IPS-NIHi7 (cell line): ENCODE data around the gene VWA5A.
"Not testable (repeated sequence)": the region's sequence is repeated elsewhere in the genome, so short reads cannot be mapped to it uniquely, and the experiment has no call there.

Source experiments
- DNase-seq: peaks from one replicate; pipeline ENCODE4 v3.0.0; 2012; ENCODE audit warnings: mixed read lengths; ENCODE audit errors: extremely low spot score

VWA5A gene

GRCh38 chr11:124168796-124169195, 53.5 kb downstream of the VWA5A start:
- no peak for DNase-seq

GRCh38 chr11:124170315-124170714, 55.1 kb downstream of the VWA5A start:
- not testable (repeated sequence) for DNase-seq

GRCh38 chr11:124170801-124171586, 55.7 kb downstream of the VWA5A start:
- DNase-seq, result no peak

GRCh38 chr11:124172101-124172500, 56.9 kb downstream of the VWA5A start:
- no peak for DNase-seq

- DNase-seq, result no peak
Measured at GRCh38 chr11:124172599-124172998, 57.3 kb downstream of the VWA5A start.

GRCh38 chr11:124174001-124174583, 58.8 kb downstream of the VWA5A start:
- DNase-seq, result peak; percentile 71

- DNase-seq, result no peak
Measured at GRCh38 chr11:124176925-124177715, 61.9 kb downstream of the VWA5A start.

GRCh38 chr11:124179310-124179709, 64.1 kb downstream of the VWA5A start:
- DNase-seq, result no peak

GRCh38 chr11:124183068-124183467, 67.8 kb downstream of the VWA5A start, which contains the start of gene OR10D3:
Gene OR10D3, plus strand, starts transcription at chr11:124183345. Its CDS starts 1,925 bp downstream, at chr11:124185270.
- no peak for DNase-seq

GRCh38 chr11:124190298-124191139, 75.3 kb downstream of the VWA5A start:
- DNase-seq, result no peak

- DNase-seq, result no peak
Measured at GRCh38 chr11:124193221-124194010, 78.2 kb downstream of the VWA5A start.

GRCh38 chr11:124194293-124195188, 79.3 kb downstream of the VWA5A start:
- DNase-seq, result no peak

- peak; percentile 68 for DNase-seq
Measured at GRCh38 chr11:124195189-124195734, 80.0 kb downstream of the VWA5A start.
